Brain pericyte (primary cell): ENCODE measurements around the gene BMP8A.

Source experiments
- DNase-seq: peaks from one replicate; pipeline ENCODE4 v3.0.0-alpha.2; 2012; ENCODE audit warnings: low read depth, low spot score

Gene BMP8A

GRCh38 chr1:39571178-39571483 is 79.7 kb downstream of the BMP8A start:
- DNase-seq, result no peak

GRCh38 chr1:39572379-39573096 is 81.1 kb downstream of the BMP8A start:
- no peak for DNase-seq

DNA sequence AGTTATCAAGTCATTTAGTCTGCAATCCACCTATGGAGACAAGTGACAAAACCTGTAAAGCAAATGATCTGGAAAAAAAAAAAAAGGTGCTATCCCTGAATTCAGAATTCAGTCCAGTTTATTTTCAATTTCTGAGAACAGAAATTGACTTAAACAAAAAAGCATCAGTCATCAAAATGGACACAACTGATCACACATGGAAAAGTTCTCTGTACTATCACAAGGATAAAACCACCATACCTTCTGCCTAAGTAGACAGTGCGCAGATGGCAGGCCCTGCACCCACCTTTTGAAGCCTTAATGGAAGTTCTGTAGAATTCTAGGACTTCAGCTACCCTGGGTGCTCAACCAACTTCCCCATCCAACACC is 81.6 kb downstream of the BMP8A start:
- DNase-seq, result no peak

- no peak for DNase-seq
Measured at GRCh38 chr1:39573736-39574624, 82.5 kb downstream of the BMP8A start.

GRCh38 chr1:39574646-39575045 is 83.2 kb downstream of the BMP8A start:
- DNase-seq, result no peak
